ENCODE results near the gene RNF181.
"Not testable (repeated sequence)": the region's sequence is repeated elsewhere in the genome, so short reads cannot be mapped to it uniquely, and the experiment has no call there.

RNF181 gene

DNA sequence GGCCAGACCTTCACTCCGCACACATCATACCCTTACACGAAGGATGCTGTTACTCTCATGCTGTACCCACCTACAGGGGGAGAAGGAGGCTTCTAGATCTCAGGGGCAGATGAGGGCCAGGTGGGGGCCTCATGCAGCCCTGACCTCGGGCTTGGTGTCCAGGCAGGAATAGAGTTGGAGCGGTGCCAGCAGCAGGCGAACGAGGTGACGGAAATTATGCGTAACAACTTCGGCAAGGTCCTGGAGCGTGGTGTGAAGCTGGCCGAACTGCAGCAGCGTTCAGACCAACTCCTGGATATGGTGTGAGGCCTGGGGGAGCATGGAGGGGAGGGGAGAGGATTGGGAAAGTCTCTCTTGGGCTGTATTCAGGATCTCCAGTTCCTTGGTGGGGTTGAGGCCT lies 4.0 kb upstream of the RNF181 start:
- H3F3A ChIP-seq (ENCODE audit: insufficient read depth, low read length): no peaks in the 10 kb centered on the region
- no peak overlapping the region for H3K4me3 ChIP-seq (ENCODE audit: low read length)
- TF ChIP-seq EZH2 (optimal IDR thresholded peaks at IDR 0.05; ENCODE audit: low read depth, low read length): no peak
- TF ChIP-seq, protein P1, sequence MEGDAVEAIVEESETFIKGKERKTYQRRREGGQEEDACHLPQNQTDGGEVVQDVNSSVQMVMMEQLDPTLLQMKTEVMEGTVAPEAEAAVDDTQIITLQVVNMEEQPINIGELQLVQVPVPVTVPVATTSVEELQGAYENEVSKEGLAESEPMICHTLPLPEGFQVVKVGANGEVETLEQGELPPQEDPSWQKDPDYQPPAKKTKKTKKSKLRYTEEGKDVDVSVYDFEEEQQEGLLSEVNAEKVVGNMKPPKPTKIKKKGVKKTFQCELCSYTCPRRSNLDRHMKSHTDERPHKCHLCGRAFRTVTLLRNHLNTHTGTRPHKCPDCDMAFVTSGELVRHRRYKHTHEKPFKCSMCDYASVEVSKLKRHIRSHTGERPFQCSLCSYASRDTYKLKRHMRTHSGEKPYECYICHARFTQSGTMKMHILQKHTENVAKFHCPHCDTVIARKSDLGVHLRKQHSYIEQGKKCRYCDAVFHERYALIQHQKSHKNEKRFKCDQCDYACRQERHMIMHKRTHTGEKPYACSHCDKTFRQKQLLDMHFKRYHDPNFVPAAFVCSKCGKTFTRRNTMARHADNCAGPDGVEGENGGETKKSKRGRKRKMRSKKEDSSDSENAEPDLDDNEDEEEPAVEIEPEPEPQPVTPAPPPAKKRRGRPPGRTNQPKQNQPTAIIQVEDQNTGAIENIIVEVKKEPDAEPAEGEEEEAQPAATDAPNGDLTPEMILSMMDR (IDR thresholded peaks at IDR 0.05; ENCODE audit: low read length): no peak
- TF ChIP-seq EZH2phosphoT487 (IDR thresholded peaks at IDR 0.05; ENCODE audit: low read length): no peak
- H3K79me2 ChIP-seq (ENCODE audit: low read length): peaks cover 10% of the 10 kb centered on the region
- H3K9me2 ChIP-seq (replicated peaks; ENCODE audit: insufficient read depth, low read length): no peaks in the 10 kb centered on the region
- H3K27me3 ChIP-seq (replicated peaks; ENCODE audit: insufficient read depth, low read length): no peaks in the 10 kb centered on the region
- peaks cover 4% of the 10 kb centered on the region; the same call in 1 of the 2 replicates for H3K4me1 ChIP-seq (ENCODE audit: low read length)
- no peak for DNase-seq
- H3K36me3 ChIP-seq (replicated peaks; ENCODE audit: insufficient read depth, low read length): no peaks in the 10 kb centered on the region
- H3K27ac ChIP-seq (ENCODE audit: low read length): no peak overlapping the region
- H4K20me1 ChIP-seq (ENCODE audit: insufficient read depth, low read length): no peaks in the 10 kb centered on the region
- H2AFZ ChIP-seq (ENCODE audit: low read length): no peak overlapping the region
- no peaks in the 10 kb centered on the region for H3K9me3 ChIP-seq (replicated peaks; ENCODE audit: insufficient read depth, low read length)
- H3K4me2 ChIP-seq (ENCODE audit: low read depth, low read length): no peak overlapping the region
- no peak overlapping the region for H3K9ac ChIP-seq (ENCODE audit: low read length)

DNA sequence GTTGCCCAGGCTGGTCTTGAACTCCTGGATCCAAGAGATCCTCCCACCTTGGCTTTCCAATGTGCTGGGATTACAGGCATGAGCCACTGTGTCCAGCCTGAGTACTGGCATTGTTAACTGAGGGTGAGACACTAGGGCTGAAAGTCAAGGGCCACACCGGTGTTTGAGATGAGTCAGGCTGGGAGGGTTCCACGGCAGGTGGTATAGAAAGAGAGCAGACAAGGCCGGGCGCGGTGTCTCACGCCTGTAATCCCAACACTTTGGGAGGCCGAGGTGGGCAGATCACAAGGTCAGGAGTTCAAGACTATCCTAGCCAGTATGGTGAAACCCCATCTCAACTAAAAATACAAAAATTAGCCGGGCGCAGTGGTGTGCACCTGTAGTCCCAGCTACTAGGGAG lies 3.2 kb upstream of the RNF181 start:
- not testable (repeated sequence) for H2AFZ ChIP-seq (ENCODE audit: low read length); H3K4me1 ChIP-seq (ENCODE audit: low read length); H4K20me1 ChIP-seq (ENCODE audit: insufficient read depth, low read length); H3K4me3 ChIP-seq (ENCODE audit: low read length); H3K36me3 ChIP-seq (replicated peaks; ENCODE audit: insufficient read depth, low read length); H3K27me3 ChIP-seq (replicated peaks; ENCODE audit: insufficient read depth, low read length); H3F3A ChIP-seq (ENCODE audit: insufficient read depth, low read length); H3K27ac ChIP-seq (ENCODE audit: low read length); H3K4me2 ChIP-seq (ENCODE audit: low read depth, low read length); H3K9ac ChIP-seq (ENCODE audit: low read length); H3K9me3 ChIP-seq (replicated peaks; ENCODE audit: insufficient read depth, low read length); DNase-seq; H3K9me2 ChIP-seq (replicated peaks; ENCODE audit: insufficient read depth, low read length)
- H3K79me2 ChIP-seq (ENCODE audit: low read length): peaks cover 18% of the 10 kb centered on the region

DNA sequence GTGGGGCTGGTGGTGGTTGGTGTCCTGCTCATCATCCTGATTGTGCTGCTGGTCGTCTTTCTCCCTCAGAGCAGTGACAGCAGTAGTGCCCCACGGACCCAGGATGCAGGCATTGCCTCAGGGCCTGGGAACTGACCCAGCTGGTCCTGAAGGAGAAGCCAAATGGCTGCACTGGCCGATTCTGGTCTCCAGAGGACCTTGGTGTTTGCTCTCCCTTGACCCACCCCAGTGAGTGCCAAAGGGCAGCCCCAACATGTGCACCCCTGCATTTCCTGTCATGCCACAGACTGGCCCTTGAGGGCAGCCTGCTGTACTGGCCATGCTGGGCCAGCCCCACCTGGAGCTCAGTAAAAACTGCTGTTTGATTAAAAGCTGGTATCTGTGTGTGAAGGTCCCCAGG lies 2.5 kb upstream of the RNF181 start:
- Histone ChIP-seq H3K9me2 (replicated peaks; ENCODE audit: insufficient read depth, low read length) (no peaks in the 10 kb centered on the region), H3K4me1 (ENCODE audit: low read length) (peaks cover 5% of the 10 kb centered on the region; the same call in 1 of the 2 replicates), H3K9ac (ENCODE audit: low read length) (no peak overlapping the region), H3K79me2 (ENCODE audit: low read length) (peaks cover 21% of the 10 kb centered on the region), H3K9me3 (replicated peaks; ENCODE audit: insufficient read depth, low read length) (no peaks in the 10 kb centered on the region), H3K36me3 (replicated peaks; ENCODE audit: insufficient read depth, low read length) (no peaks in the 10 kb centered on the region), H3K27ac (ENCODE audit: low read length) (no peak overlapping the region), H3K27me3 (replicated peaks; ENCODE audit: insufficient read depth, low read length) (no peaks in the 10 kb centered on the region), H4K20me1 (ENCODE audit: insufficient read depth, low read length) (no peaks in the 10 kb centered on the region), H3F3A (ENCODE audit: insufficient read depth, low read length) (no peaks in the 10 kb centered on the region), H2AFZ (ENCODE audit: low read length) (no peak overlapping the region), H3K4me2 (ENCODE audit: low read depth, low read length) (no peak overlapping the region), H3K4me3 (ENCODE audit: low read length) (no peak overlapping the region)
- TF ChIP-seq, protein P1 (IDR thresholded peaks at IDR 0.05; ENCODE audit: low read length): no peak
- no peak for TF ChIP-seq EZH2 (optimal IDR thresholded peaks at IDR 0.05; ENCODE audit: low read depth, low read length)
- no peak for TF ChIP-seq EZH2phosphoT487 (IDR thresholded peaks at IDR 0.05; ENCODE audit: low read length)
- DNase-seq: no peak

DNA sequence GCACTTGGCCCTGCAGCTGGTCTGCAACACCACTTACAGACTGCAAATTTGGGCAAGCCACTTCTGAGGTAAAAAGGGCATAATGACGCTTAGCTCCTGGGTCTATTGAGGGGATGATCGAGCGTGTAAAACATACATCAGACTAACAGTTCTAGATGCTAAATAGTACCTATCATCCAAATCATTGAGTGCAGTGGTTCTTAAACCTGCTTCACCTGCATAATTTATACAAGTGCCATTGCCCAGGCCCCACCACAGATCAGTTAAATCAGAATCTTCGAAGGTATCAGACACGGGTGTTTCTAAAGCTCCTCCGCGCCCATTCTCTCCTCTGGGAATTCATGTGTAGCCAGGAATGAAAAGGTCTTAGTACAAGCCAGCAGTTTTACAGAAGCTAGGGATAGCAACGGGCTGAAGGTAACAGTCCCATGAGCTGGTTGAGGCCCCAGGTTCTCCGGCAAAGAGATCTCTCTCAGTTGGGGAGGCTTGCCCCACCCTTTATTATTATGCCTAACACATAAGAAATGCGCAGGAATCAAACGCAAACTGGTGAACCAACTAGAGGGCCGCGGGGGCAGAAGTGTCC lies 737 bp upstream of the RNF181 start:
- peak overlapping the region; percentile 77 for H3K9ac ChIP-seq (ENCODE audit: low read length)
- H3K4me1 ChIP-seq (ENCODE audit: low read length): peaks cover 5% of the 10 kb centered on the region; the same call in 1 of the 2 replicates
- H3F3A ChIP-seq (ENCODE audit: insufficient read depth, low read length): no peaks in the 10 kb centered on the region
- H3K27ac ChIP-seq (ENCODE audit: low read length): no peak overlapping the region; the same call in 1 of the 2 replicates
- peak overlapping the region; percentile 64 for H3K4me2 ChIP-seq (ENCODE audit: low read depth, low read length)
- H4K20me1 ChIP-seq (ENCODE audit: insufficient read depth, low read length): no peaks in the 10 kb centered on the region
- peaks cover 21% of the 10 kb centered on the region for H3K79me2 ChIP-seq (ENCODE audit: low read length)
- H3K36me3 ChIP-seq (replicated peaks; ENCODE audit: insufficient read depth, low read length): no peaks in the 10 kb centered on the region
- no peaks in the 10 kb centered on the region for H3K27me3 ChIP-seq (replicated peaks; ENCODE audit: insufficient read depth, low read length)
- H3K4me3 ChIP-seq (ENCODE audit: low read length): peak overlapping the region; percentile 88
- TF ChIP-seq EZH2phosphoT487 (IDR thresholded peaks at IDR 0.05; ENCODE audit: low read length): no peak
- TF ChIP-seq, protein P1 (IDR thresholded peaks at IDR 0.05; ENCODE audit: low read length): no peak
- TF ChIP-seq EZH2 (optimal IDR thresholded peaks at IDR 0.05; ENCODE audit: low read depth, low read length): no peak
- peak overlapping the region; percentile 63 for H2AFZ ChIP-seq (ENCODE audit: low read length)
- no peaks in the 10 kb centered on the region for H3K9me3 ChIP-seq (replicated peaks; ENCODE audit: insufficient read depth, low read length)
- H3K9me2 ChIP-seq (replicated peaks; ENCODE audit: insufficient read depth, low read length): no peaks in the 10 kb centered on the region
- no peak for DNase-seq

All from MM.1S (cell line).